Measurements from ENCODE around the gene RHBDD2.

- TF ChIP-seq CTCF (IDR thresholded peaks at IDR 0.05) (no peak), POLR2AphosphoS5 (IDR thresholded peaks at IDR 0.05) (no peak), EP300 (IDR thresholded peaks at IDR 0.05) (no peak)
Measured at GRCh38 chr7:75925717-75926435, 47.0 kb downstream of the RHBDD2 start.

Data from sigmoid colon (tissue), 4 donors.